Peyer's patch (tissue), 4 donors: Measurements from ENCODE around the gene GPAT3.

ENCODE experiments used
- CTCF ChIP-seq, 6 experiments: fragments of 450-650 bp in 4 of 6; fragments of 200-600 bp in 2 of 6; sonication (generic) in 1 of 6; IDR thresholded peaks; one replicate each; pipeline ENCODE4 v1.5.1; 2017 to 2019; ENCODE audit warnings: antibody characterized with exemption in 6 of 6, mild to moderate bottlenecking in 3 of 6, moderate library complexity in 1 of 6
- POLR2A ChIP-seq, 2 donors: fragments of 450-650 bp; IDR thresholded peaks; one replicate each; pipeline ENCODE4 v1.5.1; 2017; ENCODE audit warnings: antibody characterized with exemption in 2 of 2, mild to moderate bottlenecking in 2 of 2, moderate library complexity in 2 of 2

GRCh38 chr4:83548151-83548905, 12.4 kb downstream of the GPAT3 start:
- TF ChIP-seq CTCF (IDR thresholded peaks at IDR 0.05) (no peak), POLR2A (IDR thresholded peaks at IDR 0.05) (no peak)
